HG02642 (cell line): ENCODE data around the gene RABAC1.

Experiments
- ATAC-seq: cut with Tn5 transposase; IDR thresholded peaks from one replicate; pipeline ENCODE4 v1.9.1; 2021; ENCODE audit warnings: mild to moderate bottlenecking; ENCODE audit not compliant: unreplicated experiment, poor library complexity

RABAC1 gene

GRCh38 chr19:41990615-41991014 lies 31.5 kb upstream of the RABAC1 start:
- no peak for ATAC-seq

- ATAC-seq, result no peak
Observed at GRCh38 chr19:41990028-41990427, 30.9 kb upstream of the RABAC1 start.

GRCh38 chr19:41988947-41989346 lies 29.8 kb upstream of the RABAC1 start:
- ATAC-seq, result no peak

- no peak for ATAC-seq
Observed at GRCh38 chr19:41987141-41987860, 28.2 kb upstream of the RABAC1 start.

GRCh38 chr19:41984961-41985360 lies 25.8 kb upstream of the RABAC1 start:
- ATAC-seq, result no peak

- no peak for ATAC-seq
Observed at GRCh38 chr19:41981724-41982123, 22.6 kb upstream of the RABAC1 start.

GRCh38 chr19:41978470-41978869 lies 19.3 kb upstream of the RABAC1 start:
- no peak for ATAC-seq

GRCh38 chr19:41977916-41978315 lies 18.8 kb upstream of the RABAC1 start:
- ATAC-seq, result no peak

- no peak for ATAC-seq
Observed at GRCh38 chr19:41974652-41975051, 15.5 kb upstream of the RABAC1 start.

- no peak for ATAC-seq
Observed at GRCh38 chr19:41971363-41971762, 12.2 kb upstream of the RABAC1 start.

- no peak for ATAC-seq
Observed at GRCh38 chr19:41969772-41970458, 10.8 kb upstream of the RABAC1 start.

GRCh38 chr19:41968751-41969595 lies 9.9 kb upstream of the RABAC1 start:
- no peak for ATAC-seq

- ATAC-seq, result no peak
Observed at GRCh38 chr19:41967054-41967783, 8.1 kb upstream of the RABAC1 start.

GRCh38 chr19:41965106-41965505 lies 6.0 kb upstream of the RABAC1 start:
- no peak for ATAC-seq

- no peak for ATAC-seq
Observed at GRCh38 chr19:41960973-41961372, 1.9 kb upstream of the RABAC1 start.

- peak; percentile 56 for ATAC-seq
Observed at GRCh38 chr19:41958367-41959055, 610 bp downstream of the RABAC1 start.

- ATAC-seq, result no peak
Observed at GRCh38 chr19:41957838-41958366, 1.2 kb downstream of the RABAC1 start.

- ATAC-seq, result no peak
Observed at GRCh38 chr19:41957161-41957837, 1.8 kb downstream of the RABAC1 start.

- no peak for ATAC-seq
Observed at GRCh38 chr19:41956621-41957020, 2.5 kb downstream of the RABAC1 start.
